ENCODE data around the gene SIRPA. TPM values are rescaled to one million over a fixed set of nuclear protein-coding genes. Genes with fewer than 3 reads are reported as not detected.

The SIRPA gene
- total and polyA plus RNA-seq, 2 of the 8 experiments (the other 6 are each of a cell fraction or from before 2014, with no cell fraction given) = 3.9 to 4.3 TPM

DNA sequence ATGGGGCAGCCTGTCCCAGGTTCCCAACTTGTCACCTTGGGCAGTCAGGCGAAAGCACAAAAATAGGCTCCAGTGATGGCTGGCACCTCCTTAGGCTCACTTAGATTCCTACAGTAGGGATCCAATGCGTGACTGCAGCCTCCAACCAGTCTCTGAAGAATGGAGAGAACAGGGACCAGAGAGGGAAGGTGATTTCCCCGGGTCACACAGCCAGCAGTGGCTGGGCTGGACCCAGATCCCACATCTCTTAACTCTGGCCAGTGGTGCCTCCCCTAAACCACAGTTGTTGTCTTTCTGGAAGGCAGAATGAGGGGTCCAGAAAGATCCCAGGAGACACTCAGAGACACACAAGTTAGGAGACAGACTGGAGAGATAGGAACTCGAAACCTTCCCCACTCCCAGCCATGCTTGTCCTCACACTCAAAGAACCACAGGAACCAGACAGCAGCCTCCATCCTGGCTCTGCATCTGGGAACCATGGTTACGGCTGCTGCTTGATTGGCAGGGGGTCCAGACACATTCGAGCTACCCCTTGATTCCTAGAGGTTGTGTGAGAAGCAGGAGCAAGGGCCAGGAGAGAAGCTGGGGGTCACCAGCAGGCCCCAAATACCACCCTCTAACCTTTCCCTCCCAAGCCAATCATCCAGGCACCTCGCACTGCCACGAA is 33.1 kb upstream of the SIRPA start (continued):
- TF ChIP-seq, protein P1, sequence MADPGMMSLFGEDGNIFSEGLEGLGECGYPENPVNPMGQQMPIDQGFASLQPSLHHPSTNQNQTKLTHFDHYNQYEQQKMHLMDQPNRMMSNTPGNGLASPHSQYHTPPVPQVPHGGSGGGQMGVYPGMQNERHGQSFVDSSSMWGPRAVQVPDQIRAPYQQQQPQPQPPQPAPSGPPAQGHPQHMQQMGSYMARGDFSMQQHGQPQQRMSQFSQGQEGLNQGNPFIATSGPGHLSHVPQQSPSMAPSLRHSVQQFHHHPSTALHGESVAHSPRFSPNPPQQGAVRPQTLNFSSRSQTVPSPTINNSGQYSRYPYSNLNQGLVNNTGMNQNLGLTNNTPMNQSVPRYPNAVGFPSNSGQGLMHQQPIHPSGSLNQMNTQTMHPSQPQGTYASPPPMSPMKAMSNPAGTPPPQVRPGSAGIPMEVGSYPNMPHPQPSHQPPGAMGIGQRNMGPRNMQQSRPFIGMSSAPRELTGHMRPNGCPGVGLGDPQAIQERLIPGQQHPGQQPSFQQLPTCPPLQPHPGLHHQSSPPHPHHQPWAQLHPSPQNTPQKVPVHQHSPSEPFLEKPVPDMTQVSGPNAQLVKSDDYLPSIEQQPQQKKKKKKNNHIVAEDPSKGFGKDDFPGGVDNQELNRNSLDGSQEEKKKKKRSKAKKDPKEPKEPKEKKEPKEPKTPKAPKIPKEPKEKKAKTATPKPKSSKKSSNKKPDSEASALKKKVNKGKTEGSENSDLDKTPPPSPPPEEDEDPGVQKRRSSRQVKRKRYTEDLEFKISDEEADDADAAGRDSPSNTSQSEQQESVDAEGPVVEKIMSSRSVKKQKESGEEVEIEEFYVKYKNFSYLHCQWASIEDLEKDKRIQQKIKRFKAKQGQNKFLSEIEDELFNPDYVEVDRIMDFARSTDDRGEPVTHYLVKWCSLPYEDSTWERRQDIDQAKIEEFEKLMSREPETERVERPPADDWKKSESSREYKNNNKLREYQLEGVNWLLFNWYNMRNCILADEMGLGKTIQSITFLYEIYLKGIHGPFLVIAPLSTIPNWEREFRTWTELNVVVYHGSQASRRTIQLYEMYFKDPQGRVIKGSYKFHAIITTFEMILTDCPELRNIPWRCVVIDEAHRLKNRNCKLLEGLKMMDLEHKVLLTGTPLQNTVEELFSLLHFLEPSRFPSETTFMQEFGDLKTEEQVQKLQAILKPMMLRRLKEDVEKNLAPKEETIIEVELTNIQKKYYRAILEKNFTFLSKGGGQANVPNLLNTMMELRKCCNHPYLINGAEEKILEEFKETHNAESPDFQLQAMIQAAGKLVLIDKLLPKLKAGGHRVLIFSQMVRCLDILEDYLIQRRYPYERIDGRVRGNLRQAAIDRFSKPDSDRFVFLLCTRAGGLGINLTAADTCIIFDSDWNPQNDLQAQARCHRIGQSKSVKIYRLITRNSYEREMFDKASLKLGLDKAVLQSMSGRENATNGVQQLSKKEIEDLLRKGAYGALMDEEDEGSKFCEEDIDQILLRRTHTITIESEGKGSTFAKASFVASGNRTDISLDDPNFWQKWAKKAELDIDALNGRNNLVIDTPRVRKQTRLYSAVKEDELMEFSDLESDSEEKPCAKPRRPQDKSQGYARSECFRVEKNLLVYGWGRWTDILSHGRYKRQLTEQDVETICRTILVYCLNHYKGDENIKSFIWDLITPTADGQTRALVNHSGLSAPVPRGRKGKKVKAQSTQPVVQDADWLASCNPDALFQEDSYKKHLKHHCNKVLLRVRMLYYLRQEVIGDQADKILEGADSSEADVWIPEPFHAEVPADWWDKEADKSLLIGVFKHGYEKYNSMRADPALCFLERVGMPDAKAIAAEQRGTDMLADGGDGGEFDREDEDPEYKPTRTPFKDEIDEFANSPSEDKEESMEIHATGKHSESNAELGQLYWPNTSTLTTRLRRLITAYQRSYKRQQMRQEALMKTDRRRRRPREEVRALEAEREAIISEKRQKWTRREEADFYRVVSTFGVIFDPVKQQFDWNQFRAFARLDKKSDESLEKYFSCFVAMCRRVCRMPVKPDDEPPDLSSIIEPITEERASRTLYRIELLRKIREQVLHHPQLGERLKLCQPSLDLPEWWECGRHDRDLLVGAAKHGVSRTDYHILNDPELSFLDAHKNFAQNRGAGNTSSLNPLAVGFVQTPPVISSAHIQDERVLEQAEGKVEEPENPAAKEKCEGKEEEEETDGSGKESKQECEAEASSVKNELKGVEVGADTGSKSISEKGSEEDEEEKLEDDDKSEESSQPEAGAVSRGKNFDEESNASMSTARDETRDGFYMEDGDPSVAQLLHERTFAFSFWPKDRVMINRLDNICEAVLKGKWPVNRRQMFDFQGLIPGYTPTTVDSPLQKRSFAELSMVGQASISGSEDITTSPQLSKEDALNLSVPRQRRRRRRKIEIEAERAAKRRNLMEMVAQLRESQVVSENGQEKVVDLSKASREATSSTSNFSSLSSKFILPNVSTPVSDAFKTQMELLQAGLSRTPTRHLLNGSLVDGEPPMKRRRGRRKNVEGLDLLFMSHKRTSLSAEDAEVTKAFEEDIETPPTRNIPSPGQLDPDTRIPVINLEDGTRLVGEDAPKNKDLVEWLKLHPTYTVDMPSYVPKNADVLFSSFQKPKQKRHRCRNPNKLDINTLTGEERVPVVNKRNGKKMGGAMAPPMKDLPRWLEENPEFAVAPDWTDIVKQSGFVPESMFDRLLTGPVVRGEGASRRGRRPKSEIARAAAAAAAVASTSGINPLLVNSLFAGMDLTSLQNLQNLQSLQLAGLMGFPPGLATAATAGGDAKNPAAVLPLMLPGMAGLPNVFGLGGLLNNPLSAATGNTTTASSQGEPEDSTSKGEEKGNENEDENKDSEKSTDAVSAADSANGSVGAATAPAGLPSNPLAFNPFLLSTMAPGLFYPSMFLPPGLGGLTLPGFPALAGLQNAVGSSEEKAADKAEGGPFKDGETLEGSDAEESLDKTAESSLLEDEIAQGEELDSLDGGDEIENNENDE (IDR thresholded peaks at IDR 0.05; ENCODE audit: insufficient replicate concordance, low read length) = no peak
- no peak for TF ChIP-seq SP4 (IDR thresholded peaks at IDR 0.05; ENCODE audit: low read length)
